ENCODE data around the gene MTA3.

The MTA3 gene

DNA sequence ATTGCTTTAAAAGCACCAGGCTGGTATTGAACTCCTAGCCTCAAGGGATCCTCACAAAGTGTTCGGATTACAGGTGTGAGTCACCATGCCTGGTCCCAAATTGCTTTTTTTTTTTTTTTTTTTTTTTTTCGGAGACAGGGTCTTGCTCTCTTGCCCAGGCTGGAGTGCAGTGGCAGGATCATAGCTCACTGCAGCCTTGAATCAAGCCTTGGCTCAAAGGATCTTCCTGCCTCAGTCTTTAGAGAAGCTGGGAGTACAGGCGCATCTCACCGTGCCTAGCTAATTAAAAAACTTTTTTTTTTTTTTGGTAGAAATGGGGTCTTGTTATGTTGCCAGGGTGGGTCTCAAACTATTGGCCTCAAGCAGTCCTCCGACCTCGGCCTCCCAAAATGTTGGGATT, 12.8 kb downstream of the MTA3 start:
- TF ChIP-seq, protein P1, sequence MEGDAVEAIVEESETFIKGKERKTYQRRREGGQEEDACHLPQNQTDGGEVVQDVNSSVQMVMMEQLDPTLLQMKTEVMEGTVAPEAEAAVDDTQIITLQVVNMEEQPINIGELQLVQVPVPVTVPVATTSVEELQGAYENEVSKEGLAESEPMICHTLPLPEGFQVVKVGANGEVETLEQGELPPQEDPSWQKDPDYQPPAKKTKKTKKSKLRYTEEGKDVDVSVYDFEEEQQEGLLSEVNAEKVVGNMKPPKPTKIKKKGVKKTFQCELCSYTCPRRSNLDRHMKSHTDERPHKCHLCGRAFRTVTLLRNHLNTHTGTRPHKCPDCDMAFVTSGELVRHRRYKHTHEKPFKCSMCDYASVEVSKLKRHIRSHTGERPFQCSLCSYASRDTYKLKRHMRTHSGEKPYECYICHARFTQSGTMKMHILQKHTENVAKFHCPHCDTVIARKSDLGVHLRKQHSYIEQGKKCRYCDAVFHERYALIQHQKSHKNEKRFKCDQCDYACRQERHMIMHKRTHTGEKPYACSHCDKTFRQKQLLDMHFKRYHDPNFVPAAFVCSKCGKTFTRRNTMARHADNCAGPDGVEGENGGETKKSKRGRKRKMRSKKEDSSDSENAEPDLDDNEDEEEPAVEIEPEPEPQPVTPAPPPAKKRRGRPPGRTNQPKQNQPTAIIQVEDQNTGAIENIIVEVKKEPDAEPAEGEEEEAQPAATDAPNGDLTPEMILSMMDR (IDR thresholded peaks at IDR 0.05): no peak

DNA sequence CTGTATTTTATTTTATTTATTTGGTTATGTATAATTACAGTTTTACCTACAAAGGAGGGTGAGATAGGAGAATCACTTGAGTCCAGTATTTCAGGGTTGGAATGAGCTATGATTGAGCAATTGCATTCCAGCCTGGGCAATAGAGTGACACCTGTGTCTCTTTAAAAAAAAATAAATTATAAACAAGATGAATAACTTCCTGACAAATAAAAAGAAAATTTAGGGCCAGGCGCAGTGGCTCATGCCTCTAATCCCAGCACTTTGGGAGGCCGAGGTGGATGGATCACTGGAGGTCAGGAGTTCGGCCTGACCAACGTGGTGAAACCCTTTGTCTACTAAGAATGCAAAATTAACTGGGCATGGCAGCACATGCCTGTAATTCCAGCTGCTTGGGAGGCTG, 17.3 kb downstream of the MTA3 start:
- TF ChIP-seq, protein P1 (IDR thresholded peaks at IDR 0.05): no peak

DNA sequence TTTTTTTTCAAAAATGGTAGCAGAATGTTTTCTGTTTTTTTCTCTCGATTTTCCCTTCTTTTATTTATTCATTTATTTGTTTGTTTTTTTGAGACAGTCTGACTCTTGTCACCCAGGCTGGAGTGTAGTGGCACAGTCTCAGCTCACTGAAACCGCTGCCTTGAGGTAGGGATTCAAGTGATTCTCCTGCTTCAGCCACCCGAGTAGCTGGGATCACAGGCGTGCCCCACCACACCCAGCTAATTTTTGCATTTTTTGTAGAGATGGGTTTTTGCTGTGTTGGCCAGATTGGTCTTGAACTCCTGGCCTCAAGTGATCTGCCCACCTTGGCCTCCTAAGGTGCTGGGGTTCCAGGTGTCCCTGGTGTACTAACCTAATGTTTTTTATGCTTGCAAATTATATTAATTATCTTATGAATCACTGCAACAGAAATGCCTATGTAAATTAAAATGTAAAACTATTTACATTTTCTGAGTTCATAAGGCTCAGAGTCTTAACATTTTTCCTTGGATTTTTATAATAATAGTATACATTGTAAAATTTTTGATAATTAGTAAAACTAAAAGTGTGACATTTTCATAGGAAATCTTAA, 19.2 kb downstream of the MTA3 start:
- TF ChIP-seq, protein P1 (IDR thresholded peaks at IDR 0.05): no peak

DNA sequence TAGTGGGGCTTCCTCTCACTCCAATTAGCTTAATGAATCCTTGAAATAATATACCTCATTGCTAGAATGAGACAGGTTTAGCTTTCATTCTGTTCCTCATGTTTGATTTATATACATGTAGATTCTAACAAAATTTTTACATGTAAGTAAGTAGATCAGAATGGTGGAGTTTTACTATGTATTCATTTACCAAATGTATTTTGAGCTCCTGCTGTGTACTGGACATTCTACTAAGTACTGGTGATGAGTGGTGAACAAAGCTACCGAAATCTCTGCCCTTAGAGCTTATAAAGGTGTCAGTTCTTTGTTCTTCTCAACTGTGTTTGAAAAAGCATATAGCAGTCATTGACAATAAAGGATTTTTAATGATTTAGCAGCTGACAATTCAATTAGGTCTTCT, 19.7 kb downstream of the MTA3 start:
- TF ChIP-seq, protein P1 (IDR thresholded peaks at IDR 0.05): no peak

DNA sequence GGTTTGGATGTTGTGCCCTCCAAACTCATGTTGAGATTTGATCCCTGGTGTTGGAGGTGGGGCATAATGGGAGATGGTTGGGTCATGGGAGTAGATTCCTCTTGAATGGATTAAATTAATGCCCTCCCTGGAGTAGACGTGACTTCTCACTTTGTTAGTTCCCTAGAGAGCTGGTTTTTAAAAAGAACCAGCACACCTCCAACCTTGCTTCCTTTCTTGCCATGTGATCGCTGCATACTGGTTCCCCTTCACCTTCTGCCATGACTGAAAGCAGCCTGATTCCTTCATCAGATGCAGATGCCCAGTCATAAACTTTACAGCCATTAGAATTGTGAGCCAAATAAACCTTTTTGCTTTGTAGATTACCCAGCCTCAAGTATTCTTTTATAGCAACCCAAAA, 21.7 kb downstream of the MTA3 start:
- TF ChIP-seq, protein P1 (IDR thresholded peaks at IDR 0.05): no peak

DNA sequence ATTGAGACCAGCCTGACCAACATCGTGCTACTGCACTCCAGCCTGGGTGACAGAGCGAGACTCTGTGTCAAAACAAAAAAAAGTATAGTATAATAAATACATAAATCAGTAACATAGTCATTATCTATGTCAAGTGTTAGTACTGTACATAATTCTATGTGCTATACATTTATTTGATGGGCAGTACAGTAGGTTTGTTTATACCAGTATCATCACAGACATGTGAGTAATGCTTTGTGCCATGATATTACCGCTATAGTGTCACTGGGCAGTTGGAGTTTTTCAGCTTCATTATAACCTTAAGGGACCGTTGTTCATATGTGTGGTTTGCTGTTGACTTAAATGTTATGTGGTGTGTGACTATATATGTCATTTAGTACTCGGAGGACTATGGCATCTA, 24.9 kb downstream of the MTA3 start:
- TF ChIP-seq, protein P1 (IDR thresholded peaks at IDR 0.05): no peak

DNA sequence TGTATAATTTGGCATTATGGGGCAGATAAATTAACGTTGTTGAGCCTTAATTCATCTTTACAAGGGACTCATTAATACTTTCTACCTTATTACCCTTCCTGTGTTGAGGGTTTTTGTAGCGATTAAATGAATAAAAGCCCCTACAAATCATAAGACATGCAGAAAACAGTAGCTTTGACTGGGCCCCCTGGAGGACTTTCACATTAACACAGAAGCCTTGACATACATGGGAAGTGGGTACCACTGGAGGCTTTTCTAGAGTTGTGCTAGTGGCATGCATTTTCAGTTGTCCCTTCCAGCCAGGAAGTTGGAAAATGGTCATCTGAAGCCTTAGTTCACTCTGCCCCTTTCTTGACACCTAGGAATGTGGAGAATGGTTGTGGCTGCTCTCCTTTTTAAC, 30.2 kb downstream of the MTA3 start:
- TF ChIP-seq, protein P1 (IDR thresholded peaks at IDR 0.05): no peak

DNA sequence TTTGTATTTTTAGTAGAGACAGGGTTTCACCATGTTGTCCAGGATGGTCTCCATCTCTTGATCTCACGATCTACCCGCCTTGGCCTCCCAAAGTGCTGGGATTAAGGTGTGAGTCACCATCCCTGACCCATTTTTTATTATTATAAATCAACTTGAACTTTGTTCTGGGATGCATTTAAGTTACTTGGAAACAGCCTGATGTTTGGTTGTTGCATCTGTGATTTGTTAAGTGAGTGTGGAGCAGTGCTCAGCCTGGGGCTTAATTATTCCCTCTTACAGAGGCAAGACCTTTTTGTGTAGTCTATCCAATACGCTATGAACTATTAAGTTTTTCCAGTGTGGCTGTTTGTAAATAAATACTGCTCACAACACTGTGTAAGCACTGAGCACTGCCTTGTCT, 32.6 kb downstream of the MTA3 start:
- TF ChIP-seq, protein P1 (IDR thresholded peaks at IDR 0.05): no peak
